ENCODE results near the gene POPDC3.

DNA sequence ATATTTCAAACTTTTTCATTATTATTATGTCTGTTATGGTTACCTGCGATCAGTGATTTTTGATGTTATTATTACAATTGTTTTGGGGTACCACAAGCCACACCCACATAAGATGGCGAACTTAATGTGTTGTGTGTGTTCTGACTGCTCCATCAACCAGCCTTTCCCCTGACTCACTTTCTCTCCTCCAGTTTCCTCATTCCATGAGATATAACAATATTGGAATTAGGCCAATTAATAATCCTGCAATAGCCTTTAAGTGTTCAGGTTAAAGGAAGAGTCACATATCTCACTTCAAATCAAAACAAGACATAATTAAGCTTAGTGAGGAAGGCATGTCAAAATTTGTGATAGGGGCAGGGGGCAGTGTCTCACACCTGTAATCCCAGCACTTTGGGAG, 16.3 kb upstream of the POPDC3 start:
- TF ChIP-seq, protein P1, sequence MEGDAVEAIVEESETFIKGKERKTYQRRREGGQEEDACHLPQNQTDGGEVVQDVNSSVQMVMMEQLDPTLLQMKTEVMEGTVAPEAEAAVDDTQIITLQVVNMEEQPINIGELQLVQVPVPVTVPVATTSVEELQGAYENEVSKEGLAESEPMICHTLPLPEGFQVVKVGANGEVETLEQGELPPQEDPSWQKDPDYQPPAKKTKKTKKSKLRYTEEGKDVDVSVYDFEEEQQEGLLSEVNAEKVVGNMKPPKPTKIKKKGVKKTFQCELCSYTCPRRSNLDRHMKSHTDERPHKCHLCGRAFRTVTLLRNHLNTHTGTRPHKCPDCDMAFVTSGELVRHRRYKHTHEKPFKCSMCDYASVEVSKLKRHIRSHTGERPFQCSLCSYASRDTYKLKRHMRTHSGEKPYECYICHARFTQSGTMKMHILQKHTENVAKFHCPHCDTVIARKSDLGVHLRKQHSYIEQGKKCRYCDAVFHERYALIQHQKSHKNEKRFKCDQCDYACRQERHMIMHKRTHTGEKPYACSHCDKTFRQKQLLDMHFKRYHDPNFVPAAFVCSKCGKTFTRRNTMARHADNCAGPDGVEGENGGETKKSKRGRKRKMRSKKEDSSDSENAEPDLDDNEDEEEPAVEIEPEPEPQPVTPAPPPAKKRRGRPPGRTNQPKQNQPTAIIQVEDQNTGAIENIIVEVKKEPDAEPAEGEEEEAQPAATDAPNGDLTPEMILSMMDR (IDR thresholded peaks at IDR 0.05 in 4 of 5, conservative IDR thresholded peaks at IDR 0.05 in 1 of 5) = no peak
- no peak for TF ChIP-seq POLR2A (IDR thresholded peaks at IDR 0.05)
